Heart left ventricle (tissue), 16 donors: ENCODE results near the gene ANKRD44. TPM values are rescaled to one million over a fixed set of nuclear protein-coding genes. Genes with fewer than 3 reads are reported as not detected.
A peak's percentile ranks its signal among the peaks of the same experiment; 100 is the strongest.
"Not testable (repeated sequence)": the region's sequence is repeated elsewhere in the genome, so short reads cannot be mapped to it uniquely, and the experiment has no call there.

ENCODE experiments used
- ATAC-seq, 4 donors: fragments of 200-7000 bp; cut with Tn5 transposase; one replicate each; pipeline ENCODE4 v1.9.1; 2020 to 2022; ENCODE audit warnings: moderate library complexity in 4 of 4, mild to moderate bottlenecking in 3 of 4, moderate number of reproducible peaks in 1 of 4
- DNase-seq, 5 donors: peaks; one replicate each; pipeline ENCODE4 v3.0.0-alpha.2; 2020
- H3K27ac ChIP-seq, 12 donors: fragments of 200-600 bp; sonication (generic) in 4 of 12; one replicate each; pipeline versions ENCODE4 v1.5.0 to v1.8.0; 2016 to 2022; ENCODE audit warnings: mild to moderate bottlenecking in 2 of 12
- H3K27me3 ChIP-seq, 9 donors: fragments of 200-600 bp; sonication (generic) in 2 of 9; one replicate each; pipeline versions ENCODE4 v1.5.1 to v1.8.0; 2016 to 2022; ENCODE audit warnings: mild to moderate bottlenecking in 3 of 9
- H3K36me3 ChIP-seq, 9 donors: fragments of 200-600 bp; sonication (generic) in 2 of 9; one replicate each; pipeline versions ENCODE4 v1.5.0 to v1.8.0; 2018 to 2022; ENCODE audit warnings: mild to moderate bottlenecking in 2 of 9
- H3K4me1 ChIP-seq, 12 donors: fragments of 200-600 bp; sonication (generic) in 4 of 12; one replicate each; pipeline versions ENCODE4 v1.5.0 to v1.8.0; 2016 to 2022; ENCODE audit warnings: mild to moderate bottlenecking in 3 of 12
- H3K4me3 ChIP-seq, 12 donors: fragments of 200-600 bp; sonication (generic) in 4 of 12; one replicate each; pipeline versions ENCODE4 v1.5.0 to v1.8.0; 2017 to 2022; ENCODE audit warnings: mild to moderate bottlenecking in 9 of 12, moderate library complexity in 4 of 12
- H3K9me3 ChIP-seq, 12 donors: fragments of 200-600 bp; sonication (generic) in 4 of 12; one replicate each; pipeline versions ENCODE4 v1.5.0 to v1.8.0; 2016 to 2022; ENCODE audit warnings: mild to moderate bottlenecking in 1 of 12
- POLR2A ChIP-seq, 2 donors: fragments of 450-650 bp; IDR thresholded peaks; one replicate each; pipeline ENCODE4 v1.6.1; 2017; ENCODE audit warnings: antibody characterized with exemption in 2 of 2, mild to moderate bottlenecking in 2 of 2, moderate library complexity in 2 of 2
- WGBS, 4 donors: extraction: QIAGEN DNeasy Blood & Tissue Kit in 2 of 4; methylation state at CpG; one replicate each; pipeline versions ENCODE4 v1.1.5 to v1.1.7; 2013 to 2018; 5-methylcytosine and 5-hydroxymethylcytosine counted together
- intact Hi-C, 10 donors: fragments of 100-400 bp; cut with DNase I; formaldehyde crosslinking; loops; one replicate each; pipeline versions ENCODE4 v1.11.1 to v1.14.2; 2022
- polyA plus RNA-seq, 2 donors: library from polyadenylated mRNA; stranded (reverse); fragments of 200-250 nt; gene quantifications; one replicate each; pipeline ENCODE4 v1.2.3, GENCODE V29; 2013
- total RNA-seq, 9 donors: library from RNA; depleted of rRNA in 2 of 9; stranded (reverse); fragments of >200 nt in 2 of 9; fragmentation: NEBNext Ultra II Directional in 3 of 9; extraction: Animal tissue kit (Norgen Biotek cat#: 25700) in 3 of 9; gene quantifications; one replicate each; pipeline versions ENCODE4 v1.1.0 to v1.2.4, GENCODE V29; 2016 to 2023
- TF ChIP-seq, protein P1 (sequence below), 12 donors: fragments of 200-600 bp; sonication (generic) in 4 of 12; IDR thresholded peaks; one replicate each; pipeline versions ENCODE4 v1.5.0 to v1.8.0; 2018 to 2022; ENCODE audit warnings: antibody characterized with exemption in 12 of 12, mild to moderate bottlenecking in 5 of 12
- donor health status: ischemic (EF 13 %, LVEDD 7.1; RV severe dilation, severe dysfunction).
- donor health status: healthy with polysubstance abuse.
- donor health status: DM: no; HTN: yes; CAD: no.
- donor health status: DM: no; HTN: no; CAD: no.
- donor health status: ischemic (EF 25% LVEDD 6.9; RV normal size, moderate dysfunction).
- donor health status: ischemic (EF 25% LVEDD 5.7; RV mildly dilated, moderate dysfunction).
- donor health status: healthy.
- donor health status: DM: yes; HTN: yes; CAD: no.
- donor health status: ischemic (EF 35%, LVEDD 5.7; RV mildly dilated, moderate dysfunction).
- donor health status: nonischemic (EF 11% LVEDD 7.7; RV severe dilation, severe dysfunction).
- donor health status: DM: yes; HTN: yes; CAD: no.
- donor health status: PGD.
- donor health status: ischemic (EF 29% LVEDD 5.4; RV normal size, mild dysfunction).
- donor health status: nonischemic (EF 23%, LVEDD 6.1; RV moderate dilation, normal function).

Gene ANKRD44
- total and polyA plus RNA-seq, 11 donors = 2.4 to 30.6 (median 8.4) TPM

DNA sequence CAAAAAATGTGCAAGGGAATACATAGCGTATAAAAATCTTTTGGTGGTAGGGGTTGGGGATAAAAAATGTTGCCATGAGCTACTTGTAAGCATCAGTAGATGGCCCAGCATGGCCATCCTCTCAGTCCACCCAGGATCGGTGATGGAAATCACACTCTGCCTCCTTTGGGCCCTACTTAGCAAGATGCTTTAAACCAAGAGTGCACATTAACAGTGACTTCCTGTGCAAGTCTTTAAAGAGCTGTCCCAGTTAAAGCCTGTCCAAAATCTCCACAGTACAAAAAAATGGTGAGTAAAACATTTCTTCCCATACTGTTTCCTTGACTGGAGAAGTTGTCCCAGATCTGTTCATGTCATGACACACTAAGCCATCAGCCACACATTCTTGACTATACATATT is 18.0 kb downstream of the ANKRD44 start:
- no peak for ATAC-seq
- TF ChIP-seq, protein P1, sequence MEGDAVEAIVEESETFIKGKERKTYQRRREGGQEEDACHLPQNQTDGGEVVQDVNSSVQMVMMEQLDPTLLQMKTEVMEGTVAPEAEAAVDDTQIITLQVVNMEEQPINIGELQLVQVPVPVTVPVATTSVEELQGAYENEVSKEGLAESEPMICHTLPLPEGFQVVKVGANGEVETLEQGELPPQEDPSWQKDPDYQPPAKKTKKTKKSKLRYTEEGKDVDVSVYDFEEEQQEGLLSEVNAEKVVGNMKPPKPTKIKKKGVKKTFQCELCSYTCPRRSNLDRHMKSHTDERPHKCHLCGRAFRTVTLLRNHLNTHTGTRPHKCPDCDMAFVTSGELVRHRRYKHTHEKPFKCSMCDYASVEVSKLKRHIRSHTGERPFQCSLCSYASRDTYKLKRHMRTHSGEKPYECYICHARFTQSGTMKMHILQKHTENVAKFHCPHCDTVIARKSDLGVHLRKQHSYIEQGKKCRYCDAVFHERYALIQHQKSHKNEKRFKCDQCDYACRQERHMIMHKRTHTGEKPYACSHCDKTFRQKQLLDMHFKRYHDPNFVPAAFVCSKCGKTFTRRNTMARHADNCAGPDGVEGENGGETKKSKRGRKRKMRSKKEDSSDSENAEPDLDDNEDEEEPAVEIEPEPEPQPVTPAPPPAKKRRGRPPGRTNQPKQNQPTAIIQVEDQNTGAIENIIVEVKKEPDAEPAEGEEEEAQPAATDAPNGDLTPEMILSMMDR (IDR thresholded peaks at IDR 0.05) = no peak
- no peak for TF ChIP-seq POLR2A (IDR thresholded peaks at IDR 0.05)
- H3K27ac ChIP-seq = peak overlapping the region in 3 of 12 donors; percentile 17 to 86 (median 71)

DNA sequence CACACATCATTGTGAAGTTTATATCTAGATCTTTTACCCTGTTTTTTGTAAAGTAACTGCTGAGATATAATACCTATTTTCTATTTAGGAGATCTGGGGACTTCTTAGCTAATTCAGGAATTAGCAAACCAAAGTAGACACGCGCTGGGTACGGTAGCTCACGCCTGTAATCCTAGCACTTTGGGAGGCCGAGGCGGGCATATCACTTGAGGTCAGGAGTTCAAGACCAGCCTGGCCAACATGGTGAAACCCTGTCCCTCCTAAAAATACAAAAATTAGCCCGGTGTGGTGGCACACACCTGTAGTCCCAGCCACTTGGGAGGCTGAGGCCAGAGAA is 23.0 kb downstream of the ANKRD44 start:
- H3K9me3 ChIP-seq, intact Hi-C loops, H3K4me3 ChIP-seq, H3K27me3 ChIP-seq, H3K36me3 ChIP-seq, DNase-seq, ATAC-seq: not testable (repeated sequence)
- H3K27ac ChIP-seq = peak overlapping the region in 2 of 12 donors; percentile 78 to 85
- 90 to 96% (median 95%) methylated on average over 7 of the region's 7 CpGs for WGBS, 4 donors
- peaks cover 0 to 76% (median 0%) of the 10 kb centered on the region in 12 donors for H3K4me1 ChIP-seq

More for the DNA sequence above, 18.0 kb downstream of the ANKRD44 start:
- peaks cover 0 to 96% (median 15%) of the 10 kb centered on the region in 12 donors for H3K4me1 ChIP-seq
- 92 to 96% (median 92%) methylated on average over 2 of the region's 2 CpGs for WGBS, 4 donors
- DNase-seq = no peak
- H3K9me3 ChIP-seq = peaks cover 0 to 3% (median 0%) of the 10 kb centered on the region in 12 donors
- H3K4me3 ChIP-seq = no peak overlapping the region
- intact Hi-C loops = no loop called here
- H3K36me3 ChIP-seq = no peaks in the 10 kb centered on the region
- no peaks in the 10 kb centered on the region for H3K27me3 ChIP-seq

DNA sequence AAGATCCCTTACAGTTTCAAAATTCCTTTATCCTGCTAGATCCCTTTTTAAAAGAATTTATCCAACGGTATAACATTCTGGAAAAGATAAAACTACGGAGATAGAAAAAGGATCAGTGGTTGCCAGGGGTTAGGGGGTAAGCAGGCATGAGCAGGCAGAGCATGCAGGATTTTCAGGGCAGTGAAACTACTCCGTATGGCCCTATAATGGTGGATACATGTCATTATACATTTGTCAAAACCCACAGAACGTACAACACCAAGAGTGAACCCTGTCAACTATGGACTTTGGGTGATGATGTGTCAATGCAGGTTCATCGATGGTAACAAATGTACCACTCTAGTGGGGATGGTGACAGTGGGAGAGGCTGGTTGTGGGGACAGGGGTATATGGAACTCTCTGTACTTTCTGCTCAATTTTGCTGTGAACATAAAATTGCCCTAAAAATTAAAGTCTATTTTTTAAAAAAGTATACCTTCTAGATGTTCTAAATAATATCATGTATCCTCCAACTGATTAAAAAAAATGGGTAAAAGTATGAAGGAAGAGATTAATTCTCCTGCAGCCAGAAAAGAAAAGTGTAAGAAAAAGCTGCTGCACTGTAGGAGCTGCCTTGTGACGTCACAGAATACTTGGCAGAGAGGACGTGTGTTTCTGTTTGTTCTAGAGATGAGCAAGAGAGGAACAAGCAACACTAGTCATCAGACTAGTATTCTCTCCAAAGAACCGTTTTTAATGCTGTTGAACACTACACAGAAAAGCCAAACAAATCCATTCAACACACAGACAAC is 23.6 kb downstream of the ANKRD44 start:
- TF ChIP-seq, protein P1 (IDR thresholded peaks at IDR 0.05) = no peak
- TF ChIP-seq POLR2A (IDR thresholded peaks at IDR 0.05) = no peak
- H3K9me3 ChIP-seq = peaks cover 0 to 3% (median 0%) of the 10 kb centered on the region in 12 donors
- intact Hi-C loops = no loop called here
- 60 to 68% (median 63%) methylated on average over 8 of the region's 8 CpGs for WGBS, 4 donors
- H3K27me3 ChIP-seq = no peaks in the 10 kb centered on the region
- no peak overlapping the region for H3K4me3 ChIP-seq
- ATAC-seq (peak; percentile 73 to 88 (median 80)), DNase-seq (peak in 4 of 5 donors; percentile 47 to 59 (median 53))
- no peaks in the 10 kb centered on the region for H3K36me3 ChIP-seq
- peak overlapping the region in 2 of 12 donors; percentile 78 to 85 for H3K27ac ChIP-seq
- H3K4me1 ChIP-seq = peaks cover 0 to 74% (median 0%) of the 10 kb centered on the region in 12 donors

DNA sequence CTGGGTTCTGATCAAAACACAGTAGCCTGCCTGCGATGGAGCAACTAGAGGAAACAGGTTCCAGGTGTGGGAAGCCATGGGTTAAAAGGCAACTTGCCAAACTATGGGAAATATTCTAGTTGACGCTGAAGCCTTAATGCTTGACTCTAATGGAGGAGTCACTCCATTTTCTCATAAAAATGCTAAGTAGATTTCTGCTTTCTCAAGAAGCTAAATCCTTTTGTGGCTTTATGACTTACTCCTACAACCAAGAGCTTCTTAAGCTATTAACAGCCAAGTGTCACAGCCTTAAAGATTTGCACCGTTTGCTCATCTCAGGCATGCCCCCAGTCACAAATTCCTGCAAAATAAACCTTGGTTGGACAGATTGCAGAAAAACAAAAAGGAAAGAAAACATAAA is 25.2 kb downstream of the ANKRD44 start:
- WGBS, 4 donors = 83 to 87% (median 86%) methylated on average over 3 of the region's 3 CpGs
- Histone ChIP-seq H3K4me1 (peaks cover 0 to 76% (median 6%) of the 10 kb centered on the region in 12 donors), H3K9me3 (no peaks in the 10 kb centered on the region), H3K27ac (no peak overlapping the region), H3K36me3 (no peaks in the 10 kb centered on the region), H3K4me3 (no peak overlapping the region), H3K27me3 (no peaks in the 10 kb centered on the region)
- no peak for ATAC-seq
- DNase-seq = no peak
- intact Hi-C loops = no loop called here
- TF ChIP-seq POLR2A (IDR thresholded peaks at IDR 0.05) = no peak
- TF ChIP-seq, protein P1 (IDR thresholded peaks at IDR 0.05) = no peak
